NOMO-1 treated with dmso at 0.1 percent for 144 hours (cell line): ENCODE data around the gene NCOR2.

Experiments
- DNase-seq: peaks from one replicate; lab custom pipeline; 2025; ENCODE audit not compliant: unreplicated experiment; lab: John Stamatoyannopoulos, UW

NCOR2 gene

GRCh38 chr12:124544983-124545382, 22.4 kb downstream of the NCOR2 start:
- DNase-seq, result no peak

- no peak for DNase-seq
Measured at GRCh38 chr12:124544311-124544970, 23.0 kb downstream of the NCOR2 start.

- DNase-seq, result no peak
Measured at GRCh38 chr12:124543590-124544310, 23.7 kb downstream of the NCOR2 start.

- DNase-seq, result no peak
Measured at GRCh38 chr12:124543052-124543589, 24.3 kb downstream of the NCOR2 start.

DNA sequence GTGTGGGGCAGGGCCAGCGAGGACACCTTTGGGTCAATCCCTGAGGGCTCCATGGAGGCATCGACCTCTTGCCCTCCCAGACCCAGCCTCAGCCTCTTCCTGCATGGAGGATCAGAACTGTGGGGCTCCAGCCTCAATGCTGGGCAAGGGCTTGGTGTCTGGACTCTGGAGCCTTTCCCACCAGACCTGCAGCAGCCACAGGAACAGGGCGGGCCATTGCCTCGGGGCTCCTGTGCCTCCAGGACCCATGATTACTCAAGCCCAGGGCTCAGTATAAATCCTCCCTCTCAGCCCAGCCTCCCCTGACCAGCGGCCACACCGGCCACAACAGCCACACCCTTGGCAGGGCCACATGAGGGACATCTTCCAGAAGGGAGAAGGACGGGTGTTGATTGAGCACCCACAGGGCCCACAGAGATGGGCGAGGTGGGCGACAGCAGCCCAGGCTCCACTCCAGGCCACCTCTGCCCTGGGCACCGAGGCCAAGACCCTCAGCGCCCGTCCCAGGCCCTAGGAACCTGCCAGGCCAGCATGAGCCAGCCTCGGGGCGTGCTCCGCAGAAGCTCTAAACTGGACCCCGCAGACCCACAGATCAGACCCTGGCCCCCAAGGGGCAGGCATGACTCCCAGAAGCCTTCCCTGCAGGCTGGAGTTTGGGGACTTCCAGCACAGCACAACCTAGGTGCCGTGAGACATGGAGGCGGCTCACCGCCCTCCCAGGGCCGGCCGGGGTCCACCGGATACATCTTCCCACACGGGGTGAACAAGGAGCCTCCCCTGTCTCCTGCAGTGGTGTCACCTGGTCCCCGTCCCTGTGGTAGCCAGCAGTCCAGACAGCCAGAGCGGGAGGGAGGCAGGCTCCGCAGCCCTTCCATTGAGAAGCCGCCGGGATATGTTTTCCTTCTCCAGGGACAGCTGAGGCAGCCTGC, 25.1 kb downstream of the NCOR2 start:
- DNase-seq, result no peak

DNA sequence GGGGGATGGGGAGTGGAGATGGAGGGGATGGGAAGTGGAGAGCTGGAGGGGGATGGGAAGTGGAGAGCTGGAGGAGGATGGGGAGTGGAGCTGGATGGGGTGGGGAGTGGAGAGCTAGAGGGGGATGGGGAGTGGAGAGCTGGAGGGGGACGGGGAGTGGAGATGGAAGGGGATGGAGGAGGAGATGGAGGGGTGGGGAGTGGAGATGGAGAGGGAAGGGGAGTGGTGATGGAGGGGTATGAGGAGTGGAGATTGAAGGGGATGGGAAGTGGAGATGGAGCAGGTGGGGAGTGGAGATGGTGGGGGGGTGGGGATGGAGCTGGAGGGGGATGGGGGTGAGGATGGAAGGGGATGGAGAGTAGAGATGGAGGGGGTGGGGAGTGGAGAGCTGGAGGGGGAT, 26.1 kb downstream of the NCOR2 start:
- no peak for DNase-seq

DNA sequence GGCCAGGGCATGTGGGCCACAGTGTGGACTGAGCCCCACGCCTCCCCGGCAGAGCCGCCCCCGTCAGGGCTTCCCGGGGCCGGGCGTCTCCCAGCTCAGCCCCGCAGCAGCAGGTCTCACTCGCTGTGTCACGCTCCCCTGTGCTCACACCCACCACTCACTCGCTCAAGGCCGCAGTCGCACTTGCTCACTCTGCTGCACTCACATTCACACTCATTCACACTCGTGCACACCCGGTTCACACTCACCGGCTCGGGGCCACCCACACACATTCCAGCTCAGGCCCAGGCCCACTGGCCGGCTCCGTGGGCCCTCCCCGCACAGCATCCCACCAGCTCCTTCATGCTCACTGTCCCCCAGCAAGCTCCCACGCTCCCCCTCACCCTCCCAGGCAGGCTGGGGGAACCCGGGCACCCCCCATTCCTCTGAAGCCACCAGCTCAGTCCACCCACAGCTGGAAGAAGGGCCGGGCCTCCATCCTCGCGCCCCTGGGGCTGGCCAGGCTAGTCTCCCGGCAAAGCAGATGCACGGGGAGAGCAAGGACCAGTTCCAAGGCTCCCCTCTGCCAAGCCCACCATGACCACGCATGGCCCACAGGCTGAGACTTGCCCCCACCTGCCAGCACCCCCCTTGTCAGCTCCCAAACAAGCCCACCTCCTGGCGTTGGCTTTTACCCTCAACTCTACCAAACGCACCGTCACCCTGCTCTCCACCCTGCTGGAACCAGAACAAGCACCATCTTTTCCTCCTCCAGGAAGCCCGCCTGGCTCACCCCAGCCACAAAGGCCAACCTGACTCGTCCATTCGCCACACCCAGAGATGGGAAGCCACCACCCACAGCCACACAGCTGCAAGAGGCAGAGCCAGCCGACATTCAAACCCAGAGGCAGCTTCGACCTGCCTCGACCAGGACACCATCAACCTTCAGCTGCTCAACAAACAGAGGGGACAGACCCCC, 28.0 kb downstream of the NCOR2 start:
- no peak for DNase-seq

GRCh38 chr12:124538194-124539082, 29.0 kb downstream of the NCOR2 start:
- DNase-seq, result no peak

DNA sequence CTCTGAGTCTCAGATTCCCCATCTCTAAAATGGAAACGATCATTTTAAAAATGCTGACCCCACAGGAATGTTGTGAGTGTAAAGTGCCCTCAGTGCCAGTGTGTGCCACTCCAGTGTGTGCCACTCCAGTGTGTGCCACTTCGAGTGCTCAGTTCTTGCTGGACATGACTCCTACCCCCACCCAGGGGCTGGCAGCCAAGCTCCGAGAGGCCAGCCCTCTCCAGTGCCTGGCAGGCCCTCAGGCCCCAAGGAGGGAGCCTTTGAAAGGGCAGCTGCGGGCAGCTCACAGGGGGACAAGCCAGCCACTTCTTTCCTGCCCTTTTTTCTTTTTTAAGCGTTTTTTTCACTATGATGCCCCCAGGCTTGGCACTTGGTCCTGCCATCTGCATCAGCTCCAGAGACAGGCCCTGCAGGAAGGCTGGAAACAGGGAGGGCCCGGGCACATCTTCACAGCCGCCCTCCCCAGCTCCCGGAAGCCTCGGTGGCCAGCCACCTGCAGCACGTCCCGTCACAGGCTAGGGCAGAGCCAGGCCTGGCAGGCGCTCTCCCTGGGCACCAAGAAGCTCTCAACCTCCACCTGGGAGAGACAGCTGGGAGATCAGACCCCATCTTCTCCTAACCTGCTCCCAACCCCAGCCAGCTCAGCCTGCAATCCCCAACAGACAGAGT, 29.8 kb downstream of the NCOR2 start:
- no peak for DNase-seq

DNA sequence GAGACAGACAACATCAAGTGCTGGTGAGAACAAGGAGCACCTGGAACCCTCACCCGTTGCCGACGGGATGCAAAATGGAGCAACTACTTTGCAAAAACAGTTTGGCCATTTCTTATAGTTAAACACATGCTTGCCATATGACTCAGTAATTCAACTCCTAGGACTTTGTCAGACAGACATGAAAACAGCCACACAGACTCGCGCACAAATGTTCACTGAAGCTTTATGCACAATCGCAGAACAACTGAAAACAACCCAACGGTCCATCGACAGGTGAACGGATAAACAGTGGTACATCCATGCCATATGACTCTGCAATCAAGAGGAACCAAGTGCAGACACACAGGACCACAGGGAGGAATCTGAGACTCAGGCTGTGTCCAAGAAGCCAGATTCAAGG, 30.8 kb downstream of the NCOR2 start:
- DNase-seq, result no peak

DNA sequence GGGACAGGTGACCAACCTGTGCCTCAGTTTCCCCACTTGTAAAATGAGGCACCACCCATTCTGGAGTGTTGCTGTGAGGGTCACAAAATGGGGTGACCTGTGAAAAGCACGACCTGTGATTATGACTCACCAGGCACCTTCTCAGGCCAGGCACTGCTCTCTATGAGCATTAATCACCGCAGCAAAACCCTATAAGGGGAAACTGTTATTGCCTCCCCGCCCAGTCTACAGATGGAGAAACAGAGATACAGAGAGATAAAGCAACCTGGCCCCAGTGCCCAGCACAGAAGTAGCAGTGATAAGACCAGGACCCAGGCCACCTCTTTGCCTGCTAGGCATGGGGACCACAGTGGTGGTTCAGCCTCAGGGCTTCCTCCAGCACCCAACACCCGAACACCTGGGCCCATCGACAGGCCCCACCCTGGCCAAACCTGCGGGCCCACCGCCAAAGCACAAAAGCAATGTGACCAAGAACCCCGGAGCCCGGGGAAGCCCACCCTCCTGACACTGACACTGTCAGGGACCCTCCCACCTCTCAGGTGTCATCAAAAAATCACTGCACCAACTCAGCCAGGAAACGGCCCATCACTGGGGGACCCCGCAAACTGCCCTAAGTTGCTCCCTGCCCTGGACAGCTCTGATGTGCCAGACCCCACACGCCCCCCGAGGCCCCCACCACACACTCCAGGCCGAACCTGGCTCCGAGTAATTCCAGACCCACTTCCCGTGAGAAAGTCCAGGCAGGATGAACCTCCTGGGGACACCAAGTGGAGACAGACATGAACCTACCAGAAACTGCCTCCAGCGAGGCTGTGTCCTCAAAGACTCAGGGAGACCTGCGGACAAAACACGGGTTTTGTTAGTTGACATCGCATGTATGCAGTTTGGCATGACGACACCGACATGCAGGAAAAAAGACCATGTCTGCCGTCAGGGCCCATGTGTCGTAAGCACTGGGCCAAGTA, 32.4 kb downstream of the NCOR2 start:
- no peak for DNase-seq

- no peak for DNase-seq
Measured at GRCh38 chr12:124533456-124533855, 34.0 kb downstream of the NCOR2 start.

GRCh38 chr12:124532967-124533366, 34.4 kb downstream of the NCOR2 start:
- no peak for DNase-seq

DNA sequence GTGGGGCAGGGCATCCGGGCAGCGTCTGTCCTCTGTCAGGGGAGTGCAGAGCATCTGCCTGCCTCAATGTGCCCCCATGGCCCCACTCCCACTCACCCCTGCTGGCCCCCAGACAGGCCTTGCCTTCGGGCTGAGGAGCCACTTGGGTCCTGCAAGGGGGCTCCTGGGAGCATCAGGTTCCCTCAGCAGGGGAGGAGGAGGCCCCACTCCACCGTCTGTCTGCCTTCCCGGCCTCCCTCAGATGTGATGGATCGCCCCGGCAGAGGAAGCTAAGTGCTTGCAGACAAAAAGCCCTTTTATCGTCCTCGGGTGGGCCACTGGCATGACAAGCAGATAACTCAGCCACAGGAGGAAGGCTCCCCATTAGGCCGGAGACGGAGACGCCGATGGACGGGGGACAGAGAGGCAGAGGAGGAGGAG, 35.1 kb downstream of the NCOR2 start:
- DNase-seq, result no peak

- DNase-seq, result no peak
Measured at GRCh38 chr12:124531906-124532305, 35.5 kb downstream of the NCOR2 start.

DNA sequence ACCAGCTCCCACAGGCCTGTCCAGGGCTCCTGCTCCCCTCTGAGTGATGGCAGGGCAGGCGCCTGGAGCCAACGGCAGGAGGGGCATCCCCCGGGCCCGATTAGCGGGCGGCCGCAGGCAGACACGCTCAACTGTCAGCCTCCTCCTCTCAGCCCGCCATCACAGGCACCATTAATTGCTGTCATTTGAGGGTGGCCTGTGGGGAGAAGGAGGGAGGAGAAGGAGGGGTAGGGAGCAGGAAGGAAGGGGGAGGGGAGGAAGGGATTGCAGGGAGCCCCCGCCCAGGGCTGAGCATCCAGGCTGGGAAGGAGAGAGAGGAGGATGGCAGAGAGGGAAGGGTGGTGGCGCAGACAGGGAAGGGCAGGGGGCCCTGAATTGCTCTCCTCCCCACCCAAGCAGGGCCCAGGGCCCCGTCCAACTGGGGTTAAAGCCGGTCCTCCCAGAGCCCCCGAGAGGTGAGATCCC, 36.1 kb downstream of the NCOR2 start:
- no peak for DNase-seq

DNA sequence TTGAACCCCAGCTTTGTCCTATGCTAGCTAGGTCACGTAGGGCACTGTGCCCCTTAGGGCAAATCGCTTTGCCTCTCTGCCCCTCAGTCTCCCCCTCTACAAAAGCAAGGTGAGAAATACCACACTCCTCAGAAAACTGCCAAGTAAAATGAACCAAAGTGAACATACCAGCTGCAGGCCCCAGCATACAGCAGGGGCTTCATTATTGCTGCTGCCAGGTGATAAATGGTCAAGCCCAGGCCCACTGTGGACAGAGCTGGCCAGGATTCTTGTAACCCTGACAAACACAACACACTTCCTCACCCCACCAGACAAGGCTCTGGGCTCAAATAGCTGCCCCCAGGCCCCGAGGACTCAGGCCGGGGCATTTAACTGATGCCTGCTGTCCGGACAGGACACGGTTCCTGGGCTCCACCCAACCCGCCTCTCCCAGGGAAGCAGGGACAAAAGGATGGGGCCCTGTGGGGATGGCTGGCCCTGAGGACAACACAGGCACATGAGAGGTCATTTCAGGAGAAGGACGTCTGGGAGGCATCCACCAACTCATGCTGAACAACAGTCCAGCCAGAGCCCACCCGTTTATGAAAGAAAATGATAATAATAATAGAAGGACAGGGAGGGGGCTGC, 36.7 kb downstream of the NCOR2 start:
- no peak for DNase-seq
